Brain microvascular endothelial cell (primary cell): ENCODE measurements around the gene CALN1.

ENCODE experiments used
- DNase-seq: peaks from one replicate; pipeline ENCODE4 v3.0.0-alpha.2; 2020
- H3K27ac ChIP-seq: fragments of 250-450 bp; sonication (Bioruptor Pico); 2 replicates; pipeline ENCODE4 v1.5.1; 2020; ENCODE audit warnings: mild to moderate bottlenecking, moderate library complexity
- H3K27me3 ChIP-seq: fragments of 250-450 bp; sonication (Bioruptor Pico); replicated peaks from 2 replicates; pipeline ENCODE4 v1.5.1; 2020; ENCODE audit warnings: mild to moderate bottlenecking
- H3K36me3 ChIP-seq: fragments of 250-450 bp; sonication (Bioruptor Pico); replicated peaks from 2 replicates; pipeline ENCODE4 v1.5.1; 2020; ENCODE audit warnings: mild to moderate bottlenecking
- H3K4me3 ChIP-seq: 2 replicates; pipeline ENCODE4 v1.5.1; 2011; ENCODE audit warnings: low read depth, mild to moderate bottlenecking, control low read depth, low read length, moderate library complexity
- in situ Hi-C: cut with HindIII; loops from 2 replicates; pipeline ENCODE4 v1.10.0; 2017; ENCODE audit warnings: low sequenced_read_pairs, low pct_ligation_motif_present
- TF ChIP-seq, protein P1 (sequence below): IDR thresholded peaks from 2 replicates; pipeline ENCODE4 v1.5.1; 2011; ENCODE audit warnings: low read depth, mild to moderate bottlenecking, moderate library complexity, low read length, control low read depth, inconsistent platforms; ENCODE audit errors: missing control alignments

Gene CALN1

DNA sequence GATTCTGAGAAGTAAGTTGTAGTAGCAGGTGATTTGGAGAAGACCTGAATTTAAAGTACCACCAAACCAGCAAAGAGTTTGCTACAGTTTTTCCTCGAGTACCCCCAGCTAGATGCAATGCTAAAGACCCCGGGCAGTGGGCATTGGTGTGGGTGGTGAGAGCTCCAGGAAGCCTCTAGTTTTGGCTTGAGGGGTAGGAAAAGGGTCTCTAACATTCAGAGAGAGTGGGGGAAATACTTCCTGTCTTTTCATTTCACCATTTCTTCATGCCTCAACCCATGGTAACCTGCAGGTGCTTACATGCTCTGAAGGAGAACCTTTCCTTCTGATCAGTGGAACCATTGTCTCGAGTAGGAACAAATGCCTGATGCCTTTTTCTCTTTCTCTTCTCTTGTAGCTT lies 352.2 kb downstream of the CALN1 start:
- TF ChIP-seq, protein P1, sequence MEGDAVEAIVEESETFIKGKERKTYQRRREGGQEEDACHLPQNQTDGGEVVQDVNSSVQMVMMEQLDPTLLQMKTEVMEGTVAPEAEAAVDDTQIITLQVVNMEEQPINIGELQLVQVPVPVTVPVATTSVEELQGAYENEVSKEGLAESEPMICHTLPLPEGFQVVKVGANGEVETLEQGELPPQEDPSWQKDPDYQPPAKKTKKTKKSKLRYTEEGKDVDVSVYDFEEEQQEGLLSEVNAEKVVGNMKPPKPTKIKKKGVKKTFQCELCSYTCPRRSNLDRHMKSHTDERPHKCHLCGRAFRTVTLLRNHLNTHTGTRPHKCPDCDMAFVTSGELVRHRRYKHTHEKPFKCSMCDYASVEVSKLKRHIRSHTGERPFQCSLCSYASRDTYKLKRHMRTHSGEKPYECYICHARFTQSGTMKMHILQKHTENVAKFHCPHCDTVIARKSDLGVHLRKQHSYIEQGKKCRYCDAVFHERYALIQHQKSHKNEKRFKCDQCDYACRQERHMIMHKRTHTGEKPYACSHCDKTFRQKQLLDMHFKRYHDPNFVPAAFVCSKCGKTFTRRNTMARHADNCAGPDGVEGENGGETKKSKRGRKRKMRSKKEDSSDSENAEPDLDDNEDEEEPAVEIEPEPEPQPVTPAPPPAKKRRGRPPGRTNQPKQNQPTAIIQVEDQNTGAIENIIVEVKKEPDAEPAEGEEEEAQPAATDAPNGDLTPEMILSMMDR: no peak

DNA sequence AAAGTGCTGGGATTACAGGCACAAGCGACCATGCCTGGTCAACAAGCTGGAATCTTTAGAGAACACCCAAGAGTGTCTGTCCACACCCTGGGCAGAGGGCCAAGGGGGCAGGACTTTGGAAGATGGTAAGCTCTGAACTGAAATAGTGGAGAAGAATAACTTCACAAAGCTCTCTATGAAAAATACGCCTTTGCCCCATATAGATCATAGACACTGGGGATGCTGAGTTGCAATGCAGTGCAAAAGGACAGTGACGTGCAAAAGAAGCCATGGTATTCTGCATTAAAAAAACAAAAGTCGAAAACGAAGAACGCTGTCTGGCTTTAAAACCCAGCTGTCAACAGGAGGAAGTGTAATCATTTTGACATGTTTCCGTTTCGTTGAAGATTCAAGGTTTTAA lies 353.6 kb downstream of the CALN1 start:
- TF ChIP-seq, protein P1: no peak
- no peak overlapping the region for H3K27ac ChIP-seq
- no peak for DNase-seq
- H3K27me3 ChIP-seq: no peaks in the 10 kb centered on the region
- H3K4me3 ChIP-seq: no peak overlapping the region
- in situ Hi-C loops: no loop called here
- no peaks in the 10 kb centered on the region for H3K36me3 ChIP-seq

More for the DNA sequence above, 352.2 kb downstream of the CALN1 start:
- Histone ChIP-seq H3K27me3 (no peaks in the 10 kb centered on the region), H3K27ac (no peak overlapping the region), H3K4me3 (no peak overlapping the region), H3K36me3 (no peaks in the 10 kb centered on the region)
- DNase-seq: no peak
- in situ Hi-C loops: no loop called here

GRCh38 chr7:72057796-72058195 lies 354.3 kb downstream of the CALN1 start:
- no peaks in the 10 kb centered on the region for H3K27me3 ChIP-seq
- in situ Hi-C loops: no loop called here
- no peak overlapping the region for H3K4me3 ChIP-seq
- no peaks in the 10 kb centered on the region for H3K36me3 ChIP-seq
- TF ChIP-seq, protein P1: no peak
- H3K27ac ChIP-seq: no peak overlapping the region
- DNase-seq: no peak

GRCh38 chr7:72057231-72057630 lies 354.9 kb downstream of the CALN1 start:
- DNase-seq: no peak
- TF ChIP-seq, protein P1: no peak
- H3K36me3 ChIP-seq: no peaks in the 10 kb centered on the region
- in situ Hi-C loops: no loop called here
- H3K27me3 ChIP-seq: no peaks in the 10 kb centered on the region
- H3K27ac ChIP-seq: no peak overlapping the region
- H3K4me3 ChIP-seq: no peak overlapping the region

GRCh38 chr7:72055426-72055825 lies 356.7 kb downstream of the CALN1 start:
- in situ Hi-C loops: no loop called here
- Histone ChIP-seq H3K27me3 (no peaks in the 10 kb centered on the region), H3K27ac (no peak overlapping the region), H3K4me3 (no peak overlapping the region), H3K36me3 (no peaks in the 10 kb centered on the region)
- DNase-seq: no peak
- TF ChIP-seq, protein P1: no peak

GRCh38 chr7:72053292-72053691 lies 358.8 kb downstream of the CALN1 start:
- no peaks in the 10 kb centered on the region for H3K36me3 ChIP-seq
- H3K27me3 ChIP-seq: no peaks in the 10 kb centered on the region
- no peak overlapping the region for H3K27ac ChIP-seq
- no peak for DNase-seq
- TF ChIP-seq, protein P1: no peak
- in situ Hi-C loops: no loop called here
- H3K4me3 ChIP-seq: no peak overlapping the region
